GM19351 (cell line): ENCODE measurements around the gene LRRC32.
"Not testable (repeated sequence)": the region's sequence is repeated elsewhere in the genome, so short reads cannot be mapped to it uniquely, and the experiment has no call there.

Experiments used
- ATAC-seq: cut with Tn5 transposase; IDR thresholded peaks from one replicate; pipeline ENCODE4 v1.9.1; 2021; ENCODE audit warnings: mild to moderate bottlenecking, moderate library complexity; ENCODE audit not compliant: unreplicated experiment

Gene LRRC32

DNA sequence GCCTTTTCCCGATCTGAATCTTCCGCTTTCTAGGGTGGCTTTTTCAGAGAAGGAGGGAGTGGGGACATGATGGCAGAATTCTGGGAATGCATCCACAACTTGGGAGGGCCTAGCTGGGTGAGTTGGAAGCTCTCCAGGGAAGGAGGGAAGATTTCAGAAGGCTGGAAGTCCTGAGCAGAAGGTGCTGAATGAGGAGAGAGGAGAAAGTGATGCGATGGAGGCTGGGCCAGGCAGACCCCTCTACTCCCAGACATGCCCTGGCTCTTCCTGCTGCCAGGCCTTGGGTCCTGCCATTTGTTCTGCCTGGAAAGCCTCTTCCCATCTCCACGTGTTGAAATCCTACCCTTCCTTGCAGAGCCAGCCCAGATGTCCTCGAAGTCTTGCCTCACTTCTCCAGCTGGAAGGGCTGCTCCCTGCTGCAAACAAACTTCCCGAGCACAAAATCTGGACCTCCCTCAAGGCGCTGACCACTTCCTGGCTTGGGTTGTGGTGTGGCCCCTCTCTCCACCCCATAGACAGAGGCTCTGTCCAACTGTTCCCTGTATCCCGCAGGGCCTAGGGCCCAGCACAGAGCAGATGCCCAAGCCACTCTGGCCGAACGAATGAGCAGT, 16.8 kb downstream of the LRRC32 start:
- no peak for ATAC-seq

DNA sequence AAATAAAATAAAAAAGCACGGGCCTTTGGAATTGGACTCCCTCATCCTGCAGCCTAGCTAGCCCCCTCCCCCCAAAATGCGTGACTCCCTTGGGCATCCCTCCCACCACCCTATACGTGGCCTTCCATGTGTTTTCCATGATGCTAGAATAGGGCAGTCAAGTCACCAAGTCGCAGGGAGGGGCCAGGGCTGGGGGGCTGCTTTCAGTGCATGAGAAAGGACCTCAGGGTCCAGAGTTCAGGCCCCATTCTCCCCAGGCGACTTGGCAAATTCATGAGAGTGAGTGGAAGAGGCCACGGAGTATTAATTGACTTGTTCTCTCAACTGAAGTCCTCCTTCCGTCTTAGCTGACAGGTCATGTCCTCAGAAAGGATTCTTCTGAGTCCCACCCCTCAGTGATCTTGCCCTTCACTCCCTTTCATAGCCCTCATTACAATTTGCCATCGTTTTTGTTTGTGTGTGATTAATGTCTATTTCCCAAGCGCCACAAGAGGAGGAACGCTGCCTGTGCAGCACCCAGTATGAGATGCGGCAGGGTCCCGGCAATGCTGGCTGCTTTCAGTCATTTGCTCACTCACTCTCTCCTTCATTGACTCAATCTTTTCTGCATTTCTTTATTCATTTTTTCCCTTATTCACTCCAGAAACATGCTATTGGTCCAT, 17.4 kb downstream of the LRRC32 start:
- ATAC-seq, result no peak

DNA sequence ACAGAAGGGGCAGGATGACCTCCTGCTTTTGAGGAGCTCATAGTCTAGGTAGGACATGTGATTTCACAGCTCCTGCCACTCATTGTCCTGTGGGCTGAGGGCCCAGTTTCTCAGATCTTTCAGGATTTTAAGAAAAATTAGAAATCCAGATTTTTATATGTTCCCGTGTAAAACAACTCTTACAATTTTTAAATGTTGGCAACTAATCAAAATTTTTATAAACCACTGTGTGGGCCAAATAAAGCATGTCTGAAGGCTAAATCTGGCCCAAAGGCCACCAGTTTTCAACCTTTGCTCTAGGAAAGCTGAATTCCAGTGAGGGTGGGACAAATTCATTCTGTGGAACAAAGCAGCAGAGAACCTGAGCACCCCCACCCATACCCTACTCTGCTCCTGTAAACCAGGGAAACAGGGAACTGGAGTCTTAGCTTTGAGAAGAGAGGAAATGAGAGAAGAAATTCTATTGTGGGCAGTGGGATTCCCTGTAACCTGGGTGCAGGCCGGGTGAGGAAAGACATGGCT, 20.6 kb downstream of the LRRC32 start:
- no peak for ATAC-seq

DNA sequence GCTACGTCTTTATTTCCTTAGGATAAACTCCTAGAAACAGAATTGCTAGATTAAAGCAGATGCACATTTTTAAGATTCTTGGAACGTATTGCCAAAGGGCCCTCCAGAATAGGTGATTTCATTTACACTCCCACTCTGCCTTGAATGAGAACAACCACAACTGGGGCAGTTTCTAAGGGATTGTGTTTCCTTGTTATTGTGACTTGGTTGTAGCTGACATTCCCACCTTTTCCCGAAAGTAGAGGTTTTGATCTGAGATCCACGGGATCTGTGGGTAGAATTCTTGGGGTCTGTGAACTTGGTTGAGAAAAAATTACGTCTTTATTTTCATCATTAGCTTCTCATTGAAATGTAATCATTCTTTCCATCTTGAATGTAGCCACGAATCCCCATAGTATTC, 21.5 kb downstream of the LRRC32 start:
- ATAC-seq, result no peak

DNA sequence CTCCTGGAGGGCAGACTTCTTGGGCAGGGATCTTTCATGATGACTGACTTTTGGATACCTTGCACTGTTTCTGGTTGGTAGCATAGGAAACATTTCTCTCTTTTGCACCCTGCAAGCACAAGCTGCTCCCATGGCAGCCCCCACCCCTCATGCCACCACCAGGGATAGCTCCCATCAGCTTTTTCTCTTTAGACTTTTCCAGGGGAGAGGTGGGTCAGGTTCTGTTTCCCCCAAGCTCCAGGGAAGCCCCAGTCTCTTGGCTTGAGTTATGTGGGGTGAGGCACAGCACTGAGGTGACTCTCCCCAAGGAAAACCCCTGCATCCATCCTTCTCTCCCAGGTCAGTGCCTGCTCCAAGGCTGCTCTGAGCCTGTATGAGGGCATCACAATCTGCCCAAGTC, 22.5 kb downstream of the LRRC32 start:
- ATAC-seq, result no peak

DNA sequence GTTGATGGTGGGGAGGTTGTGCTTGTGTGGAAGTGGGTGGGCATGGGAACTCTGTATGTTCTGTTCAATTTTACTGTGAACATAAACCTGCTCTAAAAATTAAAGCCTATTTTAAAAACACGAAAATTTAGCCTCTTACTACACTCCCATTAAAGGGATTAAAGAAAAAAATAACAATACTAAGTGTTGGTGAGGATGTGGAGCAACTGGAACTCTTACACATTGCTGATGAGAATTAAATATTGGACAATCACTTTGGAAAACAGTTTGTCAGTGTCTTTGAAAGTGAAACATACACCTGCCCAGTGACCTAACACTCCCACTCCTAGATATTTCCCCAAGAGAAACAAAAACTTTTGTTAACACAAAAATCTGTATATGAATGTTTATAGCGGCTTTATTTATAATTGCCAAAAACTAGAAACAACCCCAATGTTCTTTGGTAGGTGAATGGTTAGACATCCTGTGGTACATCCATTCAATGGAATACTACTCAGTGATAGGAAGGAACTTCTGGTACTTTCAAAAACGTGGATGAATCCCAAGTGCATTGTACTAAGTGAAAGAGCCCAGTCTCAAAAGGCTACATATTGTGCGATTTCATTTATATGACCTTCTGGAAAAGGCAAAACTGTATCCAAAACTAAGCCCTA, 23.5 kb downstream of the LRRC32 start:
- no peak for ATAC-seq

DNA sequence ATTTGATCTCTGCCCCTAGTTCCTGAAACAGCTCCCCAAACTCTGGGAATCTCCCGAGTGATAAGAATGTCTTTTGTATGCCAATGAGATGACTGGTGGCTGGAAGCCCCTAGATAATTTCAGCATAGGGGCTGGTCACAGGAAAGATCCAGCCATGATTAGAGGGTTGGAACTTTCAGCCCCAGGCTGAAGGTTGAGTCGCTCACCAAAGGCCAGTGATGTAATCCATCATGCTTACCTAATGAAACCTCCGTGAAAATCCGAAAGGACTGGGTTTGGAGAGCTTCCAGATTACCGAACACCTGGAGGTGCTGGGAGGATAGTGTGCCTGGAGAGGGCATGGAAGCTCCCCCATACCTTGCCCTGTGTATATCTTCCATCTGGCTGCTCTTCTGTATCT, 26.0 kb downstream of the LRRC32 start:
- no peak for ATAC-seq

DNA sequence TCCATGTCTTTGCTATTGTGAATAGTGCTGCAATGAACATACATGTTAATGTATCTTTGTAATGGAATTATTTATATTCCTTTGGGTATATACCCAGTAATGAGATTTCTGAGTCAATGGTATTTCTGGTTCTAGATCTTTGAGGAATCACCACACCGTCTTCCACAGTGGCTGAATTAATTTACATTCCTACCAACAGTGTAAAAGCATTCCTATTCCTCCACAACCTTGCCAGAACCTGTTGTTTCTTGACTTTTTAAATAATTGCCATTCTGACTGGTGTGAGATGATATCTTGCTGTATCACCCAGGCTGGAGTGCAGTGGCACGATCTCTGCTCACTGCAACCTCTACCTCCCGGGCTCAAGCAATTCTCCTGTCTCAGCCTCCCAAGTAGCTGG, 26.8 kb downstream of the LRRC32 start:
- ATAC-seq, result not testable (repeated sequence)

DNA sequence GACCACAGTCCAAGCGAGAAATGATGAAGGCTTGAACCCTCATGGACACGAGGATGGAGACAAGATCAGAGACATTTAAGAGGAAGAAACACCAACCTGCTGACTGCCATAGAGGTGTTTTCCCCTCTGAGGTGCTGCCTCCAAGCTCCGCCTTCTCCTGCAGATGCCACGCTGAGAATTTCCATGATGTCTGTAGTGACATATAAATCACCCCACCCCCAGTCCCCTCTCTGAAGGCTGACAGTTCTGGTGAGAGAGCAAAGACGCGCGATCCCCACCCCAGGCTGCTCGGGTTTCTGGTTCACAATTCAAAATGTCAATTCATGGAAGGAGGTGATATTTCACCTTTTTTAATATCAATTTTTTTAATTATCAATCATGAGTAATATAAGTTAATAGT, 28.2 kb downstream of the LRRC32 start:
- no peak for ATAC-seq

DNA sequence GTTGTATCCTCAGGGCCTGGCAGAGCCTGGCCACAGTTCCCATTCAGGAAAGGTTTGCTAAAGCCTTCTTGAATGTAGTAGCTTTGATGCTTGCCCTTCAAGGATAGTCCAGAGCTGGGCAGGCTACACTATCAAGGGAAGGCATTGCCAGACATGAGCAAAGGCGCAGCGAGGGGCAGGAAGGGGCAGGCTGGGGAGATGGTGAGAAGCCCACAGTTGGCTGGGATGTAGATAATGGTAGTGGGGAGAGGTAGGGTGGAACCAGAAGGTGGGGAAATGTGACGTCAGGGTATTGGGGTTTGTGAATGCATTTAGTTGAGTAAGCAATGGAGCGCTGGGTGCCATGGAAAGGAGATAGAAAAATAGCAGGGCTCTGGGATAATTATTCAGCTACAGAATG, 28.6 kb downstream of the LRRC32 start:
- no peak for ATAC-seq

DNA sequence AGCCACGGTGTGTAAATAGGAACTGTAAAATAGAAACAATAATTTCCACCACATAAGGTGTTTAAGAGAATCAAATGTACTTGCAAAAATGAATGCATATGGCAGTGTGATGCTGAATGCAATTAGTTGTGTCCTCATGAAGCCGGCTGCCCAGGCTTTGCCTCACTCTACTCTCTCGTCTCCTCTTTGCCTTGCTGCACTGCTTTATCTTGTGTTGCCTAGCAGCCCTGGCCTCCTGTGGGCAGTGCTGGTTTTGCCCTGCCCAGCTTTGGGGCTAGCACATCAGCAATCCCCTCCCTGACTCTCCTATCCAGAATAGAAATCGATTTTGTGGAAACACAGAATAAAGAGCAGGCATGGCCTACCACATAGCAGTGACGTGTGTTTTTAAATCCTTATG, 30.0 kb downstream of the LRRC32 start:
- no peak for ATAC-seq

DNA sequence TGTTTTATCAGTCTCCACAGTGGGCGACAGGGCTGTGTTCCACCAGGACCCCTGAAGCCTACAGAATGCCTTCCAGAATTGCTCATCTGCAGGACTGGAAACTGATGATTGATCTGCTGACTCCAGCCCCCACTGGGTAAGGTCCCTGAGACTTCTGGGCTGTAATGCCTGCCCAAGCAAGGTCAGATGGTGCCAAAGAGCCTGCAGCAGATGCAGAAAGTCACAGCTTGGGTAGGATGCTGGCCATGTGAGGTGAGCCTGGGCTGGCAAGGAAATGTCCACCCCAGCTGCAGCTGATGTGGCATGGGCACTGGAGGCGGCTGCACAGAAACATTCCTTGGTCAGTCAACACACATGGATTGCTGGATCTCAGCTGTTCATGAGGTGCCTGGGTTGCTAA, 30.9 kb downstream of the LRRC32 start:
- ATAC-seq, result no peak

DNA sequence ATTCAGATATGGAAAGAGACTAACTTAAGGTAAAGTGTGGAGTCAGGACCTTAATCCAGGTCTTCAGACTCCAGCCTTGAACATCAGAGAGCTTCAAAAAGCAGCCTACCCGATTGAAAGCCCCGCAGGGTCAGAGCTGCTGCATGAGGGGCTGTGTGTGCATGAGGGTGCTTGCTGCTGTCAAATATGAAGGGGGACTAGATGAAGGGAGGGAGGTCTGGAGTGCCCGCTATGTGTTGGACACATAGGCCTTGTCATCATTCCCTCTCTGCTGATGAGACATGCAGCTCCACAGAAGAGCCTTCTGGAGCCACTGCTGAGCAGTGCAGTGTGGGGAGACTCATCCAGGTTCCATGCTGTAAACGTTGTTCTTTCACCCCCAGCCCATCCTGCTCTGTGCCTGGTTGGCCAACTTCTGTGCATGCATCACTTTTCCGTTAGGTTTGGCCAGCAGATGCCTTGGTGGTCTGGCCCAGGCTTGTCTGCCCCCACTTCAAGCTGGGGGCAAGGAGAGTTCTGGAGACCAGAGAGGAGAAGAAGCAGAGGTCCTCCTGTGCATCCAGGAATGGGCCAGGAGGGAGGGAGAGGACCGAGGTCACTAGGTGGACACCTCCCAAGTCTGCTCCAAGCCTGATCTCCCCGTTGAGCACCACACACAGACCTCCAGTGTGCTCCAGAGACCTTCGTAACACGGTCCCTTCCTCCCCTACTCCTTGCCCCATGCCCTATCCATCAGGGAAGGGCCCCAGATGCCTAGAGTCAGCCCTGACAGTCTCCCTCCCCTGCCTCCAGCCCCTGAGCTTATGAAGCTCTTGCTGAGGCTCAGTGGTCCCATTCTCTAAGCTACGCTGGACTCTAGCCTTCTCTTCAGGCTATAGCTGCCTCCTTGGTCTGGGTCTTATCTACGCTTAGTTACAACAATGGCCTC, 32.0 kb downstream of the LRRC32 start:
- no peak for ATAC-seq

DNA sequence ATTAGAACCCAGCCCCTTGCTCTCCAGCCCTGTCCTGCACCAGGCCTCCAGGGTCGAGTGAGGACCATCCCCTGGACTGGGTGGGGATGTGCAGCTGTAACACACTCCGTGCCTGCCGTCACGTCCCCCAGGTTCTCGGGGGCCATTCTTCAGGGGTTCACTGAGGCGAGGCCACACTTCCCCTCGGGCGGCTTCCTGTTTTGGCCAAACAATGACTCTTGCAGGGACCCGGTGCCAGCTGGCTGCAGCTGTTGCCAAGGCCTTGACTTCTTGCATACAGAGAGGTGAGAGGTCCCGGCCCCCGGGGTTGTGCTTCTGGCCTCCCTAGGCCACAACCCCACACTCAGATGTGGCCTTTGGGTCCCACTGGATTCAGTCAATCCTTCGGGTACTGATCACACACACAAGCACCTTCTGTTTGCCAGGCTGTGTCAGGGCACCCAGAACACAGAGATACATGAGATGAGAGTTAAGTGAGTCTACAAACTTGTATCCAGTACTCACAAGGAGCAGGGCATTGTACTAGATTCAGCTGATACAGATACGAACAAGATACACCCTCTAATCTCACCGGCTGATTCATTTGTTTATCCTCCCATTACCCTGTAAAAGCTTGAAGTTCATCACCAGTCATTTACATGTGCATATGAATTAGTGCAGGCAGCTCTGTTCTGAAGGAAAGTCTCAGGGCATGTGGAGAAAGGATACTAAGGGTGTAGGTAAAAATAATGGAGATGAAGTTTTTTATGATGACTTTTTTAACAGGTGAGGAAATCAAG, 32.9 kb downstream of the LRRC32 start:
- peak; percentile 86 for ATAC-seq

DNA sequence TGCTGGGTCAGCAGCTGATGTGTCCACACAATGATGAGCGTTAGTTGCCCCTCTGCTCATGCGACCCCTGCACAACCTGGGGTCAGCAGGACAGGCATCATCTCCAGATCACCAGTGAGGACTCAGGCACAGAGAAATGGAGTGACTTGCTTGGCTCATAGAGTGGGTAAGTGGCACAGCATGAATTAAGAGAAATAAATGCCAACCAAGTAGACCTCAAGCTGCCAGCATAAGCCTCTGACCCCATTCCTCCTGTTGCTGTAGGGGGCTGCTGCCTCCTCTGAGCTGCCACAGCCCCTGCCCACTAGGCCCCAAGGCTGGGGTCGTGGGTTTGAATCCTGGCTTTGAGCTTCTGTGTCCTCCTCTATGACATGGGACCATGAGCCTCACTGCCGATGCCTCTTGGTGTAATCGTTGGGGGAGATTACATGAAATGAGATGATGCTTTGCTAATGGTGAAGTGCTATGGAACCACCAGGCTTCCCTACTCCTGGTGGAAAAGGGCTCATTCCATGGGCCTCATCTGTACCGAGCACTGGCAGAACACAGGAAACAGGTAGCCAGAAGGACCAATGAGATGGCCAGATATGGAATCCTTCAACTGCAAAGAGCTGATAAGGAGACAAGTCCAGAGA, 33.6 kb downstream of the LRRC32 start:
- no peak for ATAC-seq

DNA sequence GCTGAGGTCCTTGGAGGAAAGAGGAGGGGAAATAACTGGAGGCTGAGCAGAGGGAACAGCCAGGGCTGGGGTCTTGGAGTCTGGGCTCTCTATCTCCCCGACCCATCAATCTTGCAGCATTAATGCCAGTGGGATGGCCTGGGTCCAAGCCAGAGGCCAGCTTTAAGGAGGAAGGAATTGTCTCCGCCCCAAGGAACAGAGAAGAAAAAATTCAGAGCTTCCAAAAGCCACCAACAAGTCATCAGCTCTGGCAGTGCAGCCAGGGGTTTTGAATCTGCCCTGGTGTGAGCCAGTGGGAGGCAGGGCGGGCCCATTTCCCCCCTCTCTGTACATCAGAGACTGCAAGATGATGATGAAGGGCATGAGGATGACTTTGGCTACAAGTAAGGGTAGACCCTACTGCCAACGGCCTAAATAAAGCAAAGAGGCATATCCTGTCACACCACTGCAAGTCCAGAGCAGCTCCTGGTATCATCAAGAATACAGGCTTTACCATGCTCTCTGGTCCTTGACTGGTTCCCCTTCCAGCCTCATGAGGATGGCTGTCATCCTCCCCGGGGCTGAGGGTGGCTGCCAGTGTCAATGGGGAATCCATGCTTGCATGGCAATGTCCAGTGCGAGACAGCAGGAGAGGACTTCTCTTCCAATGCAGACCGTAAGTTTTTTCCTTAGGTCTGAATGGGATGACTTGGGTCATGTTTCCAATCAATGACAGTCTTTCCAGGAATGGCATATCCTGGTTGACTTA, 34.4 kb downstream of the LRRC32 start:
- ATAC-seq, result no peak

DNA sequence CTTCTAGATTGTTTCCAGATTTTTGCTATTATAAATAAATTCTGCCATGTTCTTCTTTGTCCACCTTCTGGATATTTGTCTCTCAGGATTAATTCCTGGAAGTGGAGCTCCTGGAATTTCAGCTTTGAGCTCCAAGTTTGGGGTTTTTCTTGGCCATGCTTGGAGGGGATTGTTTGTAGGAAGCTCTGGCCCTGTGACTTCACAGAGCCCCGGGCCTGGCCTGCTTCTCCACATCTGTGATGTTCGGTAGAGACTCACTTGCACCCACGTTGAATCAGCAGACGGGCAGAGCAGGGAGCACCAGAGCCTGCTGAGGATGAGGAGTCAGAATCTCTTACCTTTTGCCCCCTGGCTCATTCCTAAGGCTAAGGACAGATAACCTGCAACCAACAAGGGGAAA, 35.7 kb downstream of the LRRC32 start:
- no peak for ATAC-seq

DNA sequence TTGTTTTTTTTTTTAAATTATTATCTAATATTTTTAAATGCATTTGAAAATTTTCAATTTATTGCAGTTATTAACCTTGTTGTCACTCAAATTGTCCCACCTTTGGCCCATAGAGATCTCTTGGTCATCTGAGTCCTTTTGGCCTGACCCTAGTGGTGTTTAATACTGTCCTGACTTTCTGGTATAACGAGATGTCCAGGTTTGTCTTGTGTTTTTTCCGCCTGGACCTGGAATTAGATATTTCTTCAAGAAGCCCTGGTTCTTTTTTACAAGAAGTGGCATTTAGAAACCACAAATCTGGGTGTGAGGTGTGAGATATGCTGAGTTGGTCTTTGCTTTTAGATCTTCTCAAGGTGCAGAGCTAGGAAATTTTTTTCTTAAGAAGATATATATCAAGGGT, 38.1 kb downstream of the LRRC32 start:
- ATAC-seq, result no peak

DNA sequence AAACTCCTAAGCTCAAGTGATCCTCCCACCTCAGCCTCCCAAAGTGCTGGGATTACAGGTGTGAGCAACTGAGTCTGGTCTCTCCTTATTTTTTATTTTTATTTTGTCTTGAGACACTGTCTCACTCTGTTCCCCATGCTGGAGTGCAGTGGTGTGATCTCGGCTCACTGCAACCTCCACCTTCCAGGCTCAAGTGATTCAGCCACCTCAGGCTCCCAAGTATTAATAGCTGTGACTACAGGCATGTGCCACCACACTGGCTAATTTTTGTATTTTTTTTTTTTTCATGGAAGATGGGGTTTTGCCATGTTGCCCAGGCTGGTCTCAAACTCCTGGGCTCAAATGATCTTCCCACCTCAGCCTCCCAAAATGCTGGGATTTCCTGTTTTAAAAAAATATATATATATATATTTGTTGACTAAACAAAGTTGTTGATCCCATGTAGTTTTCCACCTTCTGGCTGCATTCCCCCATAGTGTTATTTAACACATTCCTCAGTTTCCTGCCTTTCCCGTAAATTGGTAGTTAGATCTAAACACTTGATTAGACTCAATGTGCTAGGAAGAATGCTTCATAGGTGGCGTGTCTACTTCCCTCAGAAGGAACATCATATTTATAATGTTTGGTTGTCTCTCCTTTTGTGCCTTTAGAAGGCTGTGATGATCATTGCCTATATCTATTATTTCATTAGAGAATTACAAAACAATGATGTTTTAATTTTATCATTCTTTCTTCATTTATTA, 38.8 kb downstream of the LRRC32 start:
- no peak for ATAC-seq
